Measurements from ENCODE around the gene DNAJB9. TPM values are rescaled to one million over a fixed set of nuclear protein-coding genes. Genes with fewer than 3 reads are reported as not detected.

DNAJB9 gene
- total RNA-seq, 1 experiment from 2014 or later: 13.3 TPM

- no peaks in the 10 kb centered on the region for H3K4me1 Mint-ChIP-seq (ENCODE audit: low read depth, unreplicated experiment)
- intact Hi-C loops (cut with micrococcal nuclease; ENCODE audit: unreplicated experiment): no loop called here
- no peak overlapping the region for H3K27ac Mint-ChIP-seq (ENCODE audit: unreplicated experiment)
- H3K9me3 Mint-ChIP-seq (ENCODE audit: low read depth, unreplicated experiment): no peaks in the 10 kb centered on the region
- no peak for DNase-seq
- CTCF ChIA-PET: no interaction called here
- peaks cover 14% of the 10 kb centered on the region for H3K27me3 Mint-ChIP-seq (ENCODE audit: unreplicated experiment)
- H3K4me3 Mint-ChIP-seq (ENCODE audit: low read depth, unreplicated experiment): no peak overlapping the region
- H3K36me3 Mint-ChIP-seq (ENCODE audit: insufficient read depth, unreplicated experiment): no peaks in the 10 kb centered on the region
- TF ChIP-seq CTCF (IDR thresholded peaks at IDR 0.05; ENCODE audit: unreplicated experiment): no peak
- no TSS peak for BruUV-seq (replicated peaks)
These were observed 20.9 kb downstream of the DNAJB9 start for GRCh38 chr7:108590606-108591005.

- BruUV-seq (replicated peaks): no TSS peak
- Mint-ChIP-seq H3K27ac (ENCODE audit: unreplicated experiment) (no peak overlapping the region), H3K4me1 (ENCODE audit: low read depth, unreplicated experiment) (no peaks in the 10 kb centered on the region), H3K27me3 (ENCODE audit: unreplicated experiment) (no peaks in the 10 kb centered on the region), H3K36me3 (ENCODE audit: insufficient read depth, unreplicated experiment) (no peaks in the 10 kb centered on the region), H3K9me3 (ENCODE audit: low read depth, unreplicated experiment) (no peaks in the 10 kb centered on the region), H3K4me3 (ENCODE audit: low read depth, unreplicated experiment) (no peak overlapping the region)
- CTCF ChIA-PET: no interaction called here
- DNase-seq: peak; percentile 17
- intact Hi-C loops (cut with micrococcal nuclease; ENCODE audit: unreplicated experiment): no loop called here
- no peak for TF ChIP-seq CTCF (IDR thresholded peaks at IDR 0.05; ENCODE audit: unreplicated experiment)
These were observed 23.1 kb downstream of the DNAJB9 start for GRCh38 chr7:108592646-108593201.

DNA sequence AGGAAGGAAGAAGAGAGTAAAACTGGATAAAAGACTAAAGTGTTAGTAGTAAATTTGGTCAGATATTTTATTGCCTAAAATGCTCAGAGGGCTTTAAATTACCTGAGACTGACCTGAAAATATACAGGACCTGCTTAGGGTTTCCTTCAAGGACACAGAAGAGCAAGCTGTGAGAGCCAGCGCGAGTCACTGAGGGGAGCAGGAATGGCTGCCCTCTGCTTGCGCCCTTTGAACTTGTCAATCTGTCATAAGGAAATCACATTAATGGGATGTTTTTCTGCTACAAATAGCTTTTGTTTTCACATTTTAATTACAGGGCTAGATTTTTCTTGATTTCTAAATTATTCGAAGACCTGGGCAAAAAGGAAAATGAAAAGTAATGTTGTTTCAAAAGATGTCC, 26.9 kb downstream of the DNAJB9 start:
- intact Hi-C loops (cut with micrococcal nuclease; ENCODE audit: unreplicated experiment): no loop called here

DNA sequence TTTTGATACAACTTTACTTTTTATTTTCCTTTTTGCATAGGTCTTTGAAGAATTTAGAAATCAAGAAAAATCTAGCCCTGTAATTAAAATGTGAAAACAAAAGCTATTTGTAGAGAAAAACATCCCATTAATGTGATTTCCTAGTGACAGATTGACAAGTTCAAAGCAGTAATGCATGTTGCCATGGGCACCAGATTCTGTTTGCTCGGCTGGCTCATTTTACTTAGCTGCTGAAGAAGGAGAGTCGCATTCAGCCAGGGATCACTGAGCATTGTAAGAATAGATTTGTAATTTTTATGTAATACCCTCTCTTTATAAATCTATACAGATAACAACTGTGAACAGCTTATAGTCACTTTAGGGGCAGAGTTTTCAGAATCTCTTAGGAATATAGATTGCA, 28.5 kb downstream of the DNAJB9 start:
- Mint-ChIP-seq H3K4me3 (ENCODE audit: low read depth, unreplicated experiment) (no peak overlapping the region), H3K36me3 (ENCODE audit: insufficient read depth, unreplicated experiment) (no peaks in the 10 kb centered on the region), H3K27ac (ENCODE audit: unreplicated experiment) (no peak overlapping the region), H3K27me3 (ENCODE audit: unreplicated experiment) (peaks cover 12% of the 10 kb centered on the region), H3K4me1 (ENCODE audit: low read depth, unreplicated experiment) (no peaks in the 10 kb centered on the region), H3K9me3 (ENCODE audit: low read depth, unreplicated experiment) (no peaks in the 10 kb centered on the region)
- no peak for TF ChIP-seq CTCF (IDR thresholded peaks at IDR 0.05; ENCODE audit: unreplicated experiment)
- CTCF ChIA-PET: no interaction called here
- intact Hi-C loops (cut with micrococcal nuclease; ENCODE audit: unreplicated experiment): no loop called here
- no peak for DNase-seq
- no TSS peak for BruUV-seq (replicated peaks)

More for the DNA sequence above, 26.9 kb downstream of the DNAJB9 start:
- no peak overlapping the region for H3K4me3 Mint-ChIP-seq (ENCODE audit: low read depth, unreplicated experiment)
- H3K27me3 Mint-ChIP-seq (ENCODE audit: unreplicated experiment): peaks cover 12% of the 10 kb centered on the region
- H3K36me3 Mint-ChIP-seq (ENCODE audit: insufficient read depth, unreplicated experiment): no peaks in the 10 kb centered on the region
- DNase-seq: no peak
- CTCF ChIA-PET: no interaction called here
- H3K9me3 Mint-ChIP-seq (ENCODE audit: low read depth, unreplicated experiment): no peaks in the 10 kb centered on the region
- no TSS peak for BruUV-seq (replicated peaks)
- H3K4me1 Mint-ChIP-seq (ENCODE audit: low read depth, unreplicated experiment): no peaks in the 10 kb centered on the region
- no peak for TF ChIP-seq CTCF (IDR thresholded peaks at IDR 0.05; ENCODE audit: unreplicated experiment)
- H3K27ac Mint-ChIP-seq (ENCODE audit: unreplicated experiment): no peak overlapping the region

Data from Calu3 (cell line).